ENCODE data around the gene STMN1.

GRCh38 chr1:25874635-25875153, 31.5 kb downstream of the STMN1 start:
- no peak for TF ChIP-seq CTCF (IDR thresholded peaks at IDR 0.05)
- TF ChIP-seq POLR2A (IDR thresholded peaks at IDR 0.05): no peak
- TF ChIP-seq EP300 (IDR thresholded peaks at IDR 0.05): no peak
